ENCODE data around the gene CETN3.

- TF ChIP-seq CTCF (conservative IDR thresholded peaks at IDR 0.05 in 1 of 2, IDR thresholded peaks at IDR 0.05 in 1 of 2; ENCODE audit: extremely low read depth in 1 of 2, insufficient read depth in 1 of 2, low read depth in 1 of 2, low read length in 2 of 2): no peak
- TF ChIP-seq EZH2 (IDR thresholded peaks at IDR 0.05; ENCODE audit: borderline replicate concordance, low read length): no peak
These were observed 25.7 kb downstream of the CETN3 start for GRCh38 chr5:90383903-90384302.
